Smooth muscle cell (in vitro differentiated cells): ENCODE measurements around the gene USP20. TPM values are rescaled to one million over a fixed set of nuclear protein-coding genes. Genes with fewer than 3 reads are reported as not detected.

Source experiments
- DNase-seq: peaks from one replicate; lab custom pipeline; 2025; ENCODE audit not compliant: unreplicated experiment; lab: John Stamatoyannopoulos, UW
- H2AFZ ChIP-seq: fragments of 200-600 bp; sonication (generic); 2 replicates; pipeline ENCODE4 v1.6.0; 2016; ENCODE audit warnings: antibody characterized with exemption, low read depth, mild to moderate bottlenecking
- H3F3A ChIP-seq: fragments of 200-600 bp; sonication (generic); 2 replicates; pipeline ENCODE4 v1.6.0; 2017; ENCODE audit warnings: antibody characterized with exemption, low read depth
- H3K27ac ChIP-seq: fragments of 200-600 bp; sonication (generic); 2 replicates; pipeline ENCODE4 v1.5.1; 2016; ENCODE audit warnings: low read depth, mild to moderate bottlenecking
- H3K27me3 ChIP-seq: fragments of 200-600 bp; sonication (generic); 2 replicates; pipeline ENCODE4 v1.6.1; 2016; ENCODE audit warnings: low read depth, mild to moderate bottlenecking
- H3K36me3 ChIP-seq: fragments of 200-600 bp; sonication (generic); 2 replicates; pipeline ENCODE4 v1.5.1; 2016; ENCODE audit warnings: low read depth
- H3K4me1 ChIP-seq: fragments of 200-600 bp; sonication (generic); 2 replicates; pipeline ENCODE4 v1.5.1; 2016; ENCODE audit warnings: low read depth
- H3K4me2 ChIP-seq: fragments of 200-600 bp; sonication (generic); 2 replicates; pipeline ENCODE4 v1.6.0; 2016; ENCODE audit warnings: mild to moderate bottlenecking
- H3K4me3 ChIP-seq: fragments of 200-600 bp; sonication (generic); 2 replicates; pipeline ENCODE4 v1.5.1; 2016; ENCODE audit warnings: mild to moderate bottlenecking
- H3K79me2 ChIP-seq: fragments of 200-600 bp; sonication (generic); 2 replicates; pipeline ENCODE4 v1.6.0; 2016; ENCODE audit warnings: low read depth, mild to moderate bottlenecking
- H3K9ac ChIP-seq: fragments of 200-600 bp; sonication (generic); 2 replicates; pipeline ENCODE4 v1.6.0; 2016; ENCODE audit warnings: low read depth
- H3K9me3 ChIP-seq: fragments of 200-600 bp; sonication (generic); replicated peaks from 2 replicates; pipeline ENCODE4 v1.5.1; 2016; ENCODE audit warnings: low read depth
- H4K20me1 ChIP-seq: fragments of 200-600 bp; sonication (generic); 2 replicates; pipeline ENCODE4 v1.6.0; 2016; ENCODE audit warnings: low read depth
- WGBS: methylation state at CpG from one replicate; pipeline ENCODE4 v1.1.7; 2016; ENCODE audit warnings: low lambda C conversion rate; 5-methylcytosine and 5-hydroxymethylcytosine counted together
- polyA plus RNA-seq: library from polyadenylated mRNA; unstranded; fragments of >200 nt; fragmentation: Nextera tagmentation; extraction: Ambion mirVana; gene quantifications from 2 replicates; pipeline ENCODE4 v1.2.1, GENCODE V29; 2016
- total RNA-seq: library from RNA; depleted of rRNA; stranded (reverse); fragments of >200 nt; gene quantifications from 2 replicates; pipeline ENCODE4 v1.2.3, GENCODE V29; 2014
- TF ChIP-seq, protein P1 (sequence below): fragments of 200-600 bp; sonication (generic); IDR thresholded peaks from 2 replicates; pipeline ENCODE4 v1.5.1; 2017; ENCODE audit warnings: borderline replicate concordance, mild to moderate bottlenecking, antibody characterized with exemption; ENCODE audit not compliant: insufficient read depth, poor library complexity, severe bottlenecking

Gene USP20
- total and polyA plus RNA-seq, 2 experiments from 2014 or later: 14.6 to 29.7 TPM

DNA sequence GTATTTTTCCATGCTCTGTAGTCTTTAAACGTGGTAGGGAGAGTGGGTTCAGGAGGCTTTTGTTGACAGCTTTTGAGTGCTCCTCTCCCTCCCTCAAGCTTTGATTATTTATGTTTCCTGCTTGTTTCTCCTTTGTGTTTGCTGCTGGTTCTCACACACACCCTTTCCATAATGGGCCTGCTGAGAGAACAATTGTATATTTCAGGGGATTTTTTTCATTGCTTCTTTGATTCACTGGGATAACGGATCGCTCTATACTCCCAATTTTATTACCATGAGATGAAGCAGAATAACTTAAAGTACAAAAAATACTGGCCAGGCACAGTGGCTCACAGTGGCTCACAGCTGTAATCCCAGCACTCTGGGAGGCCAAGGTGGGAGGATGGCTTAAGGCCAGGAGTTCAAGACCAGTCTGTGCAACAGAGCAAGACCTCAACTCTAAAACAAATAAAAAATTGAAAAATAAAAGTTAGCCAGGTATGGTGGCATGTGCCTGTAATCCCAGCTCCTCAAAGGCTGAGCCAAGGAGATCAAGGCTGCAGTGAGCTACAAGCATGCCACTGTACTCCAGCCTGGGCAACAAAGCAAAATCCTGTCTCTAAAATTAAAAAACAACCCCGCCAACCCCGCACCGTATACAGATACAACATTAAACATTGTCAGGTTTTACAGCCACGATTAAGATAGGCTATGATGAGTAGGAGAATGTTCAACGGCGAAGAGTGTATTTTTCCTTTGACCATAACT, 66.9 kb downstream of the USP20 start:
- 95% methylated on average over 9 of the region's 9 CpGs for WGBS
- Histone ChIP-seq H3K4me2 (no peak overlapping the region), H2AFZ (no peak overlapping the region), H4K20me1 (no peaks in the 10 kb centered on the region), H3K27me3 (no peaks in the 10 kb centered on the region), H3F3A (no peaks in the 10 kb centered on the region), H3K79me2 (no peaks in the 10 kb centered on the region), H3K36me3 (peaks cover 7% of the 10 kb centered on the region), H3K9me3 (no peaks in the 10 kb centered on the region), H3K9ac (no peak overlapping the region), H3K4me3 (no peak overlapping the region), H3K27ac (no peak overlapping the region), H3K4me1 (no peaks in the 10 kb centered on the region)
- DNase-seq: no peak
- TF ChIP-seq, protein P1, sequence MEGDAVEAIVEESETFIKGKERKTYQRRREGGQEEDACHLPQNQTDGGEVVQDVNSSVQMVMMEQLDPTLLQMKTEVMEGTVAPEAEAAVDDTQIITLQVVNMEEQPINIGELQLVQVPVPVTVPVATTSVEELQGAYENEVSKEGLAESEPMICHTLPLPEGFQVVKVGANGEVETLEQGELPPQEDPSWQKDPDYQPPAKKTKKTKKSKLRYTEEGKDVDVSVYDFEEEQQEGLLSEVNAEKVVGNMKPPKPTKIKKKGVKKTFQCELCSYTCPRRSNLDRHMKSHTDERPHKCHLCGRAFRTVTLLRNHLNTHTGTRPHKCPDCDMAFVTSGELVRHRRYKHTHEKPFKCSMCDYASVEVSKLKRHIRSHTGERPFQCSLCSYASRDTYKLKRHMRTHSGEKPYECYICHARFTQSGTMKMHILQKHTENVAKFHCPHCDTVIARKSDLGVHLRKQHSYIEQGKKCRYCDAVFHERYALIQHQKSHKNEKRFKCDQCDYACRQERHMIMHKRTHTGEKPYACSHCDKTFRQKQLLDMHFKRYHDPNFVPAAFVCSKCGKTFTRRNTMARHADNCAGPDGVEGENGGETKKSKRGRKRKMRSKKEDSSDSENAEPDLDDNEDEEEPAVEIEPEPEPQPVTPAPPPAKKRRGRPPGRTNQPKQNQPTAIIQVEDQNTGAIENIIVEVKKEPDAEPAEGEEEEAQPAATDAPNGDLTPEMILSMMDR: no peak

DNA sequence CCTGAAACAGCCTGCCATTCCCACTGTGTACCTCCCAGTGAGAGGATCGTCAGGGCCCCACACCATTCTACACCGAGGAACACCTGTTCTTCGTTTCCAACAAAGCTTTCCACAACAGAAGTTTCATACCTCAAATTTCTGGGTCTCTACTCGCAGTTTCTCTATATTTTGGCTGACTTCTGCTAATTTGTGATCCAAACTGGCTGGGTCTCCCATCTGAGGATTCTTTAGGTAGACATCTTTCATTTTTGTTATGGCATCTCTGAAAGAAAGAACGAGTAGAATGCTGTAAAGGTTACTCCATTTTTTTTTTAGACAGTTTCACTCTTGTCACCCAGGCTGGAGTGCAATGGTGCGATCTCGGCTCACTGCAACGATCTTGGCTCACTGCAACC, 67.5 kb downstream of the USP20 start:
- Histone ChIP-seq H3K4me1 (no peaks in the 10 kb centered on the region), H3K27me3 (no peaks in the 10 kb centered on the region), H3F3A (no peaks in the 10 kb centered on the region), H3K36me3 (peaks cover 7% of the 10 kb centered on the region), H3K79me2 (no peaks in the 10 kb centered on the region), H3K27ac (no peak overlapping the region), H3K9me3 (no peaks in the 10 kb centered on the region), H3K9ac (no peak overlapping the region), H4K20me1 (no peaks in the 10 kb centered on the region), H3K4me3 (no peak overlapping the region), H3K4me2 (no peak overlapping the region), H2AFZ (no peak overlapping the region)
- WGBS: 96% methylated on average over 8 of the region's 8 CpGs
- no peak for DNase-seq
- TF ChIP-seq, protein P1: no peak

DNA sequence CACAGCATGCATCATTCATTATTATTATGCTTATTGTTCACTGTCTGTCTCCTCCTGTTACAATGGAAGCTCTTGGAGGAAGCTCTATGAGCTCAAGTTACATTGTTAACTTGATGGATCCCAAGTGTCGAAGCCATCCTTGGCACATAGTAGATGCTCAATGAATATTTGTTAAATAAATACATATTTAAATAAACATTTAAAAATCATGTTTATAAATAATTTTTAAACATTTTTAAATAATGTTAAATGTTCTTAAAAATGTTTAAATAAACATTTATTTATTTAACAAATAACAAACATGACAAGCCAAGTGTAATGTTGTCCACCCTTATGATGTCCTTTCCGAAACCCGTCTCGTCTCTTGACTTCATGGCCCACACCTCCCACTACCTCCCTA, 69.5 kb downstream of the USP20 start:
- no peaks in the 10 kb centered on the region for H3K27me3 ChIP-seq
- H3K4me2 ChIP-seq: no peak overlapping the region

More for the DNA sequence above, 69.5 kb downstream of the USP20 start:
- over 99% methylated on average over 4 of the region's 4 CpGs for WGBS
- Histone ChIP-seq H3K27ac (no peak overlapping the region), H4K20me1 (no peaks in the 10 kb centered on the region), H3K4me3 (no peak overlapping the region), H3K9ac (no peak overlapping the region), H3K4me1 (no peaks in the 10 kb centered on the region), H3F3A (peaks cover 2% of the 10 kb centered on the region), H3K79me2 (no peaks in the 10 kb centered on the region), H2AFZ (no peak overlapping the region), H3K9me3 (no peaks in the 10 kb centered on the region), H3K36me3 (peaks cover 7% of the 10 kb centered on the region)
- TF ChIP-seq, protein P1: no peak
- DNase-seq: no peak
